HG02678 (cell line): ENCODE measurements around the gene ISLR2.

Source experiments
- ATAC-seq: cut with Tn5 transposase; IDR thresholded peaks from one replicate; pipeline ENCODE4 v1.9.1; 2021; ENCODE audit warnings: mild to moderate bottlenecking, moderate library complexity; ENCODE audit not compliant: unreplicated experiment

Gene ISLR2

DNA sequence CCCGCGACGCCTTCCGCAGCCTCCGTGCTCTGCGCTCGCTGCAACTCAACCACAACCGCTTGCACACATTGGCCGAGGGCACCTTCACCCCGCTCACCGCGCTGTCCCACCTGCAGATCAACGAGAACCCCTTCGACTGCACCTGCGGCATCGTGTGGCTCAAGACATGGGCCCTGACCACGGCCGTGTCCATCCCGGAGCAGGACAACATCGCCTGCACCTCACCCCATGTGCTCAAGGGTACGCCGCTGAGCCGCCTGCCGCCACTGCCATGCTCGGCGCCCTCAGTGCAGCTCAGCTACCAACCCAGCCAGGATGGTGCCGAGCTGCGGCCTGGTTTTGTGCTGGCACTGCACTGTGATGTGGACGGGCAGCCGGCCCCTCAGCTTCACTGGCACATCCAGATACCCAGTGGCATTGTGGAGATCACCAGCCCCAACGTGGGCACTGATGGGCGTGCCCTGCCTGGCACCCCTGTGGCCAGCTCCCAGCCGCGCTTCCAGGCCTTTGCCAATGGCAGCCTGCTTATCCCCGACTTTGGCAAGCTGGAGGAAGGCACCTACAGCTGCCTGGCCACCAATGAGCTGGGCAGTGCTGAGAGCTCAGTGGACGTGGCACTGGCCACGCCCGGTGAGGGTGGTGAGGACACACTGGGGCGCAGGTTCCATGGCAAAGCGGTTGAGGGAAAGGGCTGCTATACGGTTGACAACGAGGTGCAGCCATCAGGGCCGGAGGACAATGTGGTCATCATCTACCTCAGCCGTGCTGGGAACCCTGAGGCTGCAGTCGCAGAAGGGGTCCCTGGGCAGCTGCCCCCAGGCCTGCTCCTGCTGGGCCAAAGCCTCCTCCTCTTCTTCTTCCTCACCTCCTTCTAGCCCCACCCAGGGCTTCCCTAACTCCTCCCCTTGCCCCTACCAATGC is 45.1 kb downstream of the ISLR2 start:
- no peak for ATAC-seq

DNA sequence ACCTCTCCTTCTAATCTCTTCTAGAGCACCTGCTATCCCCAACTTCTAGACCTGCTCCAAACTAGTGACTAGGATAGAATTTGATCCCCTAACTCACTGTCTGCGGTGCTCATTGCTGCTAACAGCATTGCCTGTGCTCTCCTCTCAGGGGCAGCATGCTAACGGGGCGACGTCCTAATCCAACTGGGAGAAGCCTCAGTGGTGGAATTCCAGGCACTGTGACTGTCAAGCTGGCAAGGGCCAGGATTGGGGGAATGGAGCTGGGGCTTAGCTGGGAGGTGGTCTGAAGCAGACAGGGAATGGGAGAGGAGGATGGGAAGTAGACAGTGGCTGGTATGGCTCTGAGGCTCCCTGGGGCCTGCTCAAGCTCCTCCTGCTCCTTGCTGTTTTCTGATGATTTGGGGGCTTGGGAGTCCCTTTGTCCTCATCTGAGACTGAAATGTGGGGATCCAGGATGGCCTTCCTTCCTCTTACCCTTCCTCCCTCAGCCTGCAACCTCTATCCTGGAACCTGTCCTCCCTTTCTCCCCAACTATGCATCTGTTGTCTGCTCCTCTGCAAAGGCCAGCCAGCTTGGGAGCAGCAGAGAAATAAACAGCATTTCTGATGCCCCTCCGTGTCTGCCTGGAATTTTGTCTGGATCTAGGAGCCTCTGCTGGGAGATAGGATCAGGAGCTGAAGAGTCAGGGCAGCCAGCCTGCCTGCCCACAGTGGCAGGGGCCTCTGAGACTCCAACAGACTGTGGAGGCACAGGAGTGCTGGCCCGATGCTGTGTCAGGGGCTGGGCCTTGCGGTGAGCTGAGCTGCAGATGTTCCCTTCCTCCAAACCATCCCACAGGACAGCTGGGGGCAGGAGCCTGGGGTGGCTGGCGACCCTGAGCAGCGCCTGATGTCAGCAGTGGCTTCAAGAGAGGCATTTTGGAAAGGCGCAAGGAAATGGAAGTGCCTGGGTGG is 46.2 kb downstream of the ISLR2 start:
- ATAC-seq, result no peak

DNA sequence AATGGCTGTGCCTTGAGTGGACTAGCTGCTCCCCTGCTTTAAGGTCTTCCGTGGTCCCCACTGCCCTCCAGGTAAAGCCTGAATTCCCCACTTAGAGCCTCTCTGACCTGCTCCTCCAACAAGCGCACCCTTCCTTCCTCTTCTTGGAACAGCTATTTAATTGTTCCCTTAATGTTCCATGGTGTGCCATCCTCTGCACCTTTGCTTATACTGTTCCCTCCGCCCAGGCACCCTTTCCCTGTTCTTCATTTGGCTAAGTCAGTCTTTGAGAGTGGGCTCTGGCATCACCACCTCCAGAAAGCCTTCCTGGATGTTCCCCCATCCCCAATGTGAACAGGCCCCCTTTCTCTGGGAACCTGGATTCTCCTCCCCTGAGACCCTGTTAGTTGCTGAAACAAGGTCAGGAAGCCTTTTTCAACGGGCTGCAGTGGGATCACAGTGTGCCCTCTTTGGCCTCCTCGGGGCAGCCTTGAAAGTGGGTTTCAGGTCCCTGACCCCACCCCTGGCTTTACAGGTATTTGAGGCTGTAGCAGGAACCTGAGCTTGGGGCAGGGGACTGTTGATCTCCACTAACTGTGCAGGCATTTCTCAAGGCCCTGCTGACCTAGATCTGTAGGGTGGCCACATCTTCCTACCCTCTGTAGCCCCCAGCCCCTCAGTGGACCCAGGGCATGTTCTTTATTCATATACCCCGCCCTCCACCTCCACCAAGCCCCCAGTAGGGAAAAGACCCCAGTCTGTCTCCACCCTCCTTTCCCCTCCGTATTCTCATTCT is 48.1 kb downstream of the ISLR2 start:
- ATAC-seq, result no peak

DNA sequence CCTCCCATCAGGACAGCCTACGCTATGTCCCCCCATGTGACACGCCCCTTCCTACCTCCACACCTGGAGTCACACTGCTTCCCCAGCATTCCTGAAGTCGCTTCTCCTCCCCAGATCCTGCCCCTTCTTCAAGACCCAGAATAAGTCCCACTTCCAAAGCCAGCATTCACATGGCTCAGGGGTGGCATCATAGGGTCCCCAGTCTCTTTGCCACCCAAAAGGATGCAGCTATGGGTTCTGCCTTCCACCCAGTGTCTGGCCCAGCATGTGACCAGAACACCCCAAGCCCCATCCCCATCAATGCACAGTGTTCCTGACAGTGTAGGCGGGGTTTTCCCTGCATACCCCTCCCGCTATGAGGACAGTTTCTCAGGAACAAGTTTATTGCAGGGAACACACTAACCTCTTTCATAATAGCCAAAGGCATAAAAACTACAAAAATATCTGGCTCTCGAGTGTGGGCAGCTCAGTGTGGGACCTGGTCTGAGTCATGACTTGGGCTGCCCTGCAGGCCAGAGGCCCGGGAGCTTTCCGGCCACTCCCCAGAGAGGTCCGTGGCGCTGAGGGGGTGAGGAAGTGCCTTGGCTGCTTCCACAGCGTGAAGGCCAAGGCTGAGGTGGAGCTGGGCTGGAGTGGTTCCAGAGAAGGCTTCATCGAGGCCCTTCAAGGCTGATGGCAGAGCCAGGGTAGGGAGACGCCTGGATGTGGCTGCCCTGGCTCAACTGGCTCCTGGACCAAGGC is 48.9 kb downstream of the ISLR2 start:
- no peak for ATAC-seq

DNA sequence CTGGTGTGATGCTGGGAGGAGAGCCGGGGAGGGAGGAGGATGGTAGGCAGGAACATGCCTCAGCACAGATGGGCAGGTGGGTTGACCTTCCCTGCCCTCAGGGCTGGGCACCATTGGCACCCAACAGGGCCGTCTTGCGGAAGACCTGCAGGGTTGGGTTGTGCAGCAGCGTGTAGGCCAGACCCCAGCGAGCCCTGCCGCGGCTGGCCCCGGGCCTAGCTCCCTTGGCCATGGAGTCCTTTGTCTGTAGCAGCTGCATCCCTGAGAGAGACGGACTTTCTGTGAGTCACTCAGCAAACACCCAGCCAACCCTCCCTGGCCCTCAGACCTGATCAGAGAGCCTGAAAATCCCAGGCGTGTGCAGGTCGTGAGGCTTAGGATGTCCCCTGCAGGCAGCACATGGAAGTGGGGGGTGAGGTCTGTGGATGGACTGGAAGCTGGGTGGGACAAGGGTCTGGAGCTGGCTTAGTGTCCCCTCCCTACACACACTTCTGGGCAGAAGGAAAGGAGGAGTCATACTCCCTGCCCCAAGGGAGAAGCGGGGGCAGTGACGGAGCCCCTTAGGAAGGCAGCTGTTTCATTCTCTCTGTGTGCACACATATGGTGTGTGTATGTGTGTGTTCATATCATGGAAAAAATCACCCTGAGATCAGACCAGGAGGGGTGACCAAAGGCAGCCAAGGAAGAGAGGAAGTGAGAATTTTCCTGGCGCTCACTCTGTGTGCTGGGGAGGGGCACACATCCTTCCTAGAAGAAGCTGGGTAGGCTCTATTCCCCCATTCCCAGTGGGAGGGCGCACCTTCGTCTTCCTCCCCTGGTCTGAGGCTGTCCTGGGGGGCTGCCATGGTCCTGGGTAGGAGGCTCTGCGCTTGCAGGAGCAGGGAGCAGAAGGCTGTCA is 49.8 kb downstream of the ISLR2 start:
- no peak for ATAC-seq

DNA sequence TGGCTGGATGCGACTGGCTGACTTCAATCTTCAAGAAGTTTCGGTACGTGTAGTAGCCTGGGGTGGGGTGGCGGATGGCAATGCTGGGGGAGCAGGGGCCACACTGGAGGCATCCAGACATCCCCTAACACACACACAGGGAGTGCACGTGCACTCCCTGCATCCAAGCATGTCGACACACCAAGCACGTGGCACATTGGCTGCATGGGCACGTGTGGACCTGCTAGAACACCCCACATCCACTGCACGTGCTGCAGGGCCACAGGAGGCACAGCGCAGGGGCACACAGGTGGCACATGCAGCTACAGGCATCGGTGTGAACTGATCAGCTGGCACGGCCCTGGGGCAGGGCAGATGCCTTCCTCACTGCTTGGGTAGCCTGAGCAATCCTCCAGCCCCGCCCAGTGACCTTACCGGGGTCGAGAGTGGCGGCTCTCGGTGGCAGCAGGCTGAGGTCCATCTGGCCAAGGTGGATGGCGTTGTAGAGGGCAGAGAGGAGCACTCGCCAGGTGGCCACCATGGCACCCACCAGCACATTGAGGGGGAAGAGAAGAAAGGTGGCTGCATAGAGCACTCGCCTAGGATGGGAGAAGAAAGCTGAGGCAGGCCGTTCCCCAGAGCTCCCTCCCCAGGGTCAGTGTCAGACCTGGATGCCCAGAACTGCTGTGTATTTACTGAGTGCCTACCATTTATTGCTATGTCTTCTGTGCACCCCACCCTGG is 50.7 kb downstream of the ISLR2 start:
- no peak for ATAC-seq

DNA sequence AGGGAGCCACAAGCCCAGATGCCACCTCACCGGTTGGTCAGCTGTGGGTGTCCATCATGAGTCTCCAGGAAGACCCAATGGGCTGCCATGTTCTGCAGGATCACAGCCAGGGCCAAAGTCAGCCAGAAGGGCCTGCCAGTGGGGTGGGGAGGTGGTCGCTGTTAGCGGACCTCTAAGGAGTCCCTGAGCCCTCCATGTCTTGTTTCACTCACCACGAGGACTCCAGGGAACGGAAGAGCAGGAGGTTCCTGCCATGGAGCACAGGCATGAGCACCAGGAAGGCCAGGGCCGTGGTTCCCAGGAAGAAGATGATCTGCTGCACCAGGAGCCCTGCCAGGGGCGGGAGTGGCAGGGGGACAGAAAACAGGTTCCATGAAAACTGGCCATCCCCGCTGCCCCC is 51.7 kb downstream of the ISLR2 start:
- ATAC-seq, result no peak

DNA sequence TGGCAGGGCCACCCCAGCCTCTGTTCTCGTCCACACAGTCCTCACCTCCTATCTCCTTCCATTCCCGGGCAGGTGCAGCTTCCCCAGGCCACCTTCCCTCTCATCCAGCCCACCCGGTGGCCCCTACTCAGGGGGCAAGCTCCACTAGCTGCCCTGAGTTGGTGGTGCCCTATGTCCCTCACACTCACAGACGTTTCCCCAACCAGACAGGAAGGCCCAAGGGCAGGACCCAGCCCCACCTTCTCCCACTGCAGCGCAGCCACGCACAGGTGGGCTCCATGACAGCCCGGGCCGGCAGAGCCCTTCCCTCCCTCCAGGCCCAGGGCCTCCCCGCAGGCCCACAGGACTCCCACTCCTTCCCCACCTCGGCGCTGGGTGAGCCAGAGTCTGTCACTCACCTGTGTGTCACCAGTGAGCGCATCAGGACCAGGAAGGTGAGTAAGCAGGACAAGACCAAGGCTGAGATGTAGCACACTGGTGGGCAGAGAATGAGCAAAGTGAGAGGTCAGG is 54.3 kb downstream of the ISLR2 start:
- no peak for ATAC-seq

DNA sequence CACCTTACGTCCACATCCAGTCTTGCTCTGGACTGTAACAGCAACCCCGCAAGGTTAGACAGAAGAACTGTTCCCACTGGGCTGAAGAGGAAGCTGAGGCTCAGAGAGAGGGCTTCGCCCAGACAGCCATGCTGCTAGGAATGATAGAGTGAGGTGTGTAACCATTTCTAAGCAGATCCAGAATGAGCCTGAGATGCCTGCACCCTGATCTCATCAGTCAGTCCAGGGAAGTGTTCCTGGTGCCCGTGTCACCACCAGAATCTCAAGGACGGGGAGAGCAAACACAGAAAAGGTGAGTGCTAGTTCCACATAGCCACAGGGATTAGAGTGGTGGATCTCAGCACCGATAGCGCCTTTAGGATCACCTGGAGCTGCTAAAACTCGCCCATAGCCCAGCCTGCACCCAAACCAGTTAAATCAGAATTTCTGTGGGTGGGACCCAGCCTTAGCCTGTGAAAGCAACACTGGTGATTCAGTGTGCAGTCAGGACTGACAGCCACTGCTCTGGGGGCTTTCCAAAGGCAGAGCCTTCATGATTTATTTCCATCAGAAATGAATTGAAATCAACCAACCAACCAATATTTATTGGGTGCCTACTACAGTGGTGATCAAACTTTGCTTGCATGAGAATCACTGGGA is 55.4 kb downstream of the ISLR2 start:
- no peak for ATAC-seq
